ENCODE data around the gene CACNA2D1. TPM values are rescaled to one million over a fixed set of nuclear protein-coding genes. Genes with fewer than 3 reads are reported as not detected.
"Not testable (repeated sequence)": the region's sequence is repeated elsewhere in the genome, so short reads cannot be mapped to it uniquely, and the experiment has no call there.

Gene CACNA2D1
- total RNA-seq, 1 donor from 2014 or later: 32.9 TPM

GRCh38 chr7:82152858-82153257 is 290.7 kb downstream of the CACNA2D1 start:
- H3K9me3 Mint-ChIP-seq (ENCODE audit: low read depth): no peaks in the 10 kb centered on the region

GRCh38 chr7:82146491-82146890 is 297.1 kb downstream of the CACNA2D1 start:
- Mint-ChIP-seq H3K4me3 (ENCODE audit: unreplicated experiment) (no peak overlapping the region), H3K27ac (ENCODE audit: unreplicated experiment) (no peak overlapping the region), H3K36me3 (ENCODE audit: low read depth) (no peaks in the 10 kb centered on the region), H3K4me1 (ENCODE audit: low read depth) (no peaks in the 10 kb centered on the region), H3K27me3 (ENCODE audit: low read depth) (no peaks in the 10 kb centered on the region), H3K9me3 (ENCODE audit: low read depth) (no peaks in the 10 kb centered on the region)
- no peak for TF ChIP-seq CTCF (IDR thresholded peaks at IDR 0.05)
- no peak for DNase-seq (ENCODE audit: low spot score)

More at GRCh38 chr7:82152858-82153257, 290.7 kb downstream of the CACNA2D1 start:
- no peak overlapping the region for H3K4me3 Mint-ChIP-seq (ENCODE audit: unreplicated experiment)
- no peak for TF ChIP-seq CTCF (IDR thresholded peaks at IDR 0.05)
- H3K36me3 Mint-ChIP-seq (ENCODE audit: low read depth): peaks cover 2% of the 10 kb centered on the region
- H3K4me1 Mint-ChIP-seq (ENCODE audit: low read depth): no peaks in the 10 kb centered on the region
- H3K27me3 Mint-ChIP-seq (ENCODE audit: low read depth): no peaks in the 10 kb centered on the region
- no peak overlapping the region for H3K27ac Mint-ChIP-seq (ENCODE audit: unreplicated experiment)
- no peak for DNase-seq (ENCODE audit: low spot score)

GRCh38 chr7:82142263-82142864 is 301.2 kb downstream of the CACNA2D1 start:
- H3K4me3 Mint-ChIP-seq (ENCODE audit: unreplicated experiment): no peak overlapping the region
- no peaks in the 10 kb centered on the region for H3K36me3 Mint-ChIP-seq (ENCODE audit: low read depth)
- no peaks in the 10 kb centered on the region for H3K27me3 Mint-ChIP-seq (ENCODE audit: low read depth)
- H3K27ac Mint-ChIP-seq (ENCODE audit: unreplicated experiment): no peak overlapping the region
- no peaks in the 10 kb centered on the region for H3K9me3 Mint-ChIP-seq (ENCODE audit: low read depth)
- TF ChIP-seq CTCF (IDR thresholded peaks at IDR 0.05): no peak
- H3K4me1 Mint-ChIP-seq (ENCODE audit: low read depth): no peaks in the 10 kb centered on the region
- no peak for DNase-seq (ENCODE audit: low spot score)

GRCh38 chr7:82141427-82141826 is 302.1 kb downstream of the CACNA2D1 start:
- Mint-ChIP-seq H3K9me3 (ENCODE audit: low read depth) (no peaks in the 10 kb centered on the region), H3K4me3 (ENCODE audit: unreplicated experiment) (no peak overlapping the region), H3K27ac (ENCODE audit: unreplicated experiment) (no peak overlapping the region)

GRCh38 chr7:82140608-82141007 is 303.0 kb downstream of the CACNA2D1 start:
- not testable (repeated sequence) for H3K4me1 Mint-ChIP-seq (ENCODE audit: low read depth); H3K27ac Mint-ChIP-seq (ENCODE audit: unreplicated experiment); H3K27me3 Mint-ChIP-seq (ENCODE audit: low read depth); DNase-seq (ENCODE audit: low spot score); H3K36me3 Mint-ChIP-seq (ENCODE audit: low read depth); H3K4me3 Mint-ChIP-seq (ENCODE audit: unreplicated experiment); H3K9me3 Mint-ChIP-seq (ENCODE audit: low read depth)

More at GRCh38 chr7:82141427-82141826, 302.1 kb downstream of the CACNA2D1 start:
- H3K36me3 Mint-ChIP-seq (ENCODE audit: low read depth): no peaks in the 10 kb centered on the region
- no peak for DNase-seq (ENCODE audit: low spot score)
- no peaks in the 10 kb centered on the region for H3K4me1 Mint-ChIP-seq (ENCODE audit: low read depth)
- H3K27me3 Mint-ChIP-seq (ENCODE audit: low read depth): no peaks in the 10 kb centered on the region
- no peak for TF ChIP-seq CTCF (IDR thresholded peaks at IDR 0.05)

GRCh38 chr7:82131215-82131614 is 312.4 kb downstream of the CACNA2D1 start:
- Mint-ChIP-seq H3K9me3 (ENCODE audit: low read depth) (peaks cover 4% of the 10 kb centered on the region), H3K4me3 (ENCODE audit: unreplicated experiment) (no peak overlapping the region), H3K27ac (ENCODE audit: unreplicated experiment) (no peak overlapping the region), H3K4me1 (ENCODE audit: low read depth) (peaks cover 11% of the 10 kb centered on the region), H3K27me3 (ENCODE audit: low read depth) (no peaks in the 10 kb centered on the region), H3K36me3 (ENCODE audit: low read depth) (peaks cover 2% of the 10 kb centered on the region)
- DNase-seq (ENCODE audit: low spot score): no peak
- TF ChIP-seq CTCF (IDR thresholded peaks at IDR 0.05): no peak
